NCI-H2227 (cell line): ENCODE results near the gene ARFGEF3.

Source experiments
- DNase-seq: peaks from one replicate; lab custom pipeline; 2025; ENCODE audit not compliant: unreplicated experiment; lab: John Stamatoyannopoulos, UW

Gene ARFGEF3

GRCh38 chr6:138297761-138298298 is 136.1 kb downstream of the ARFGEF3 start:
- DNase-seq, result no peak

GRCh38 chr6:138300469-138300868 is 138.7 kb downstream of the ARFGEF3 start:
- DNase-seq, result no peak

GRCh38 chr6:138302554-138302953 is 140.8 kb downstream of the ARFGEF3 start:
- no peak for DNase-seq

GRCh38 chr6:138307352-138307751 is 145.6 kb downstream of the ARFGEF3 start:
- no peak for DNase-seq

GRCh38 chr6:138307816-138308730 is 146.3 kb downstream of the ARFGEF3 start:
- no peak for DNase-seq

- DNase-seq, result no peak
Observed at GRCh38 chr6:138308731-138309110, 147.0 kb downstream of the ARFGEF3 start.

- no peak for DNase-seq
Observed at GRCh38 chr6:138309695-138310094, 148.0 kb downstream of the ARFGEF3 start.

GRCh38 chr6:138310294-138310693 is 148.6 kb downstream of the ARFGEF3 start:
- no peak for DNase-seq

- DNase-seq, result no peak
Observed at GRCh38 chr6:138310821-138311220, 149.1 kb downstream of the ARFGEF3 start.

- no peak for DNase-seq
Observed at GRCh38 chr6:138311268-138311667, 149.5 kb downstream of the ARFGEF3 start.

GRCh38 chr6:138318741-138319375 is 157.1 kb downstream of the ARFGEF3 start:
- no peak for DNase-seq

GRCh38 chr6:138321934-138322333 is 160.2 kb downstream of the ARFGEF3 start:
- no peak for DNase-seq

- no peak for DNase-seq
Observed at GRCh38 chr6:138323821-138324220, 162.1 kb downstream of the ARFGEF3 start.

- no peak for DNase-seq
Observed at GRCh38 chr6:138328210-138328609, 166.5 kb downstream of the ARFGEF3 start.

GRCh38 chr6:138330763-138331162 is 169.0 kb downstream of the ARFGEF3 start:
- no peak for DNase-seq

- no peak for DNase-seq
Observed at GRCh38 chr6:138331444-138331843, 169.7 kb downstream of the ARFGEF3 start.

GRCh38 chr6:138331984-138332383 is 170.2 kb downstream of the ARFGEF3 start:
- DNase-seq, result no peak

GRCh38 chr6:138334000-138334399 is 172.3 kb downstream of the ARFGEF3 start:
- DNase-seq, result no peak

- no peak for DNase-seq
Observed at GRCh38 chr6:138334963-138335362, 173.2 kb downstream of the ARFGEF3 start.

- DNase-seq, result peak; percentile 50
Observed at GRCh38 chr6:138336221-138336620, 174.5 kb downstream of the ARFGEF3 start.

GRCh38 chr6:138337076-138337475 is 175.3 kb downstream of the ARFGEF3 start:
- no peak for DNase-seq

GRCh38 chr6:138339024-138339423 is 177.3 kb downstream of the ARFGEF3 start:
- DNase-seq, result no peak
